HG02884 (cell line): ENCODE data around the gene PSME1.
"Not testable (repeated sequence)": the region's sequence is repeated elsewhere in the genome, so short reads cannot be mapped to it uniquely, and the experiment has no call there.

ENCODE experiments used
- ATAC-seq: cut with Tn5 transposase; IDR thresholded peaks from one replicate; pipeline ENCODE4 v1.9.1; 2021; ENCODE audit warnings: mild to moderate bottlenecking, moderate library complexity; ENCODE audit not compliant: unreplicated experiment

PSME1 gene

GRCh38 chr14:24103451-24103850 lies 32.5 kb upstream of the PSME1 start:
- no peak for ATAC-seq

GRCh38 chr14:24105609-24106239 lies 30.3 kb upstream of the PSME1 start:
- not testable (repeated sequence) for ATAC-seq

- ATAC-seq = no peak
Measured at GRCh38 chr14:24106672-24107271, 29.2 kb upstream of the PSME1 start.

- peak; percentile 30 for ATAC-seq
Measured at GRCh38 chr14:24108336-24108874, 27.6 kb upstream of the PSME1 start.

- ATAC-seq = no peak
Measured at GRCh38 chr14:24110060-24110459, 25.9 kb upstream of the PSME1 start.

- ATAC-seq = no peak
Measured at GRCh38 chr14:24110523-24110922, 25.5 kb upstream of the PSME1 start.

- no peak for ATAC-seq
Measured at GRCh38 chr14:24113379-24113800, 22.6 kb upstream of the PSME1 start.

- ATAC-seq = peak; percentile 32
Measured at GRCh38 chr14:24113801-24114531, 22.0 kb upstream of the PSME1 start.

GRCh38 chr14:24114532-24115421 lies 21.2 kb upstream of the PSME1 start, which contains the start of the genes DCAF11 and NRL:
DCAF11 (plus strand) TSS chr14:24114777; CDS start chr14:24115595, 818 bp downstream.
NRL (minus strand) TSS chr14:24114949; CDS start chr14:24082848, 32,101 bp downstream.
- ATAC-seq = peak; percentile 80

- ATAC-seq = no peak
Measured at GRCh38 chr14:24115422-24116127, 20.4 kb upstream of the PSME1 start.

- no peak for ATAC-seq
Measured at GRCh38 chr14:24116128-24116814, 19.7 kb upstream of the PSME1 start.

- no peak for ATAC-seq
Measured at GRCh38 chr14:24117179-24117578, 18.8 kb upstream of the PSME1 start.

GRCh38 chr14:24119691-24120090 lies 16.3 kb upstream of the PSME1 start:
- no peak for ATAC-seq

GRCh38 chr14:24121210-24121609 lies 14.8 kb upstream of the PSME1 start:
- ATAC-seq = no peak

GRCh38 chr14:24122416-24122815 lies 13.6 kb upstream of the PSME1 start:
- no peak for ATAC-seq

- ATAC-seq = no peak
Measured at GRCh38 chr14:24122898-24123297, 13.1 kb upstream of the PSME1 start.

- peak; percentile 61 for ATAC-seq
Measured at GRCh38 chr14:24123424-24124417, 12.3 kb upstream of the PSME1 start.

- ATAC-seq = no peak
Measured at GRCh38 chr14:24126939-24127338, 9.1 kb upstream of the PSME1 start.
